ENCODE data around the gene FAM72B.
"Not testable (repeated sequence)": the region's sequence is repeated elsewhere in the genome, so short reads cannot be mapped to it uniquely, and the experiment has no call there.

GRCh38 chr1:121156958-121157603 is 27.1 kb downstream of the FAM72B start:
- TF ChIP-seq CTCF (conservative IDR thresholded peaks at IDR 0.05; ENCODE audit: low read depth, low read length); POLR2A (IDR thresholded peaks at IDR 0.05; ENCODE audit: low read depth, low read length); RAD21 (IDR thresholded peaks at IDR 0.05; ENCODE audit: low read length); USF2 (IDR thresholded peaks at IDR 0.05; ENCODE audit: low read depth, low read length); CHD1 (IDR thresholded peaks at IDR 0.05; ENCODE audit: low read depth, low read length); MAZ (IDR thresholded peaks at IDR 0.05; ENCODE audit: borderline replicate concordance, low read depth, low read length); SMC3 (IDR thresholded peaks at IDR 0.05; ENCODE audit: low read depth, low read length); CEBPB (IDR thresholded peaks at IDR 0.05; ENCODE audit: low read depth, low read length); BHLHE40 (IDR thresholded peaks at IDR 0.05; ENCODE audit: low read depth, low read length): not testable (repeated sequence)
